Keratinocyte (primary cell): ENCODE results near the gene AOX1. TPM values are rescaled to one million over a fixed set of nuclear protein-coding genes. Genes with fewer than 3 reads are reported as not detected.
A peak's percentile ranks its signal among the peaks of the same experiment; 100 is the strongest.

Source experiments
- DNase-seq: peaks from one replicate; pipeline ENCODE4 v3.0.0-alpha.2; 2011; ENCODE audit warnings: low read depth, missing footprints, low spot score
- FAIRE-seq: peaks from 2 replicates; lab custom pipeline; 2011; peaks lifted over from hg19 to GRCh38; lab: Jason Lieb, UNC
- H2AFZ ChIP-seq: 2 replicates; pipeline ENCODE4 v1.6.0; 2012; ENCODE audit warnings: low read length, control low read depth, inconsistent platforms; ENCODE audit not compliant: control insufficient read depth
- H3K27ac ChIP-seq: 2 replicates; pipeline ENCODE4 v1.5.1; 2011; ENCODE audit warnings: low read length; ENCODE audit not compliant: control insufficient read depth, insufficient read depth
- H3K27me3 ChIP-seq: 3 replicates; pipeline ENCODE4 v1.6.0; 2011; ENCODE audit warnings: low read length; ENCODE audit not compliant: control insufficient read depth, insufficient read depth; ENCODE audit errors: extremely low read depth
- H3K36me3 ChIP-seq, 2 experiments: 2 replicates in 1 of 2; 3 replicates in 1 of 2; pipeline ENCODE4 v1.5.1; 2011; ENCODE audit warnings: low read length in 2 of 2, mild to moderate bottlenecking in 1 of 2; ENCODE audit not compliant: control insufficient read depth in 2 of 2, insufficient read depth in 2 of 2; ENCODE audit errors: extremely low read depth in 1 of 2
- H3K4me1 ChIP-seq: 3 replicates; pipeline ENCODE4 v1.5.1; 2011; ENCODE audit warnings: low read length; ENCODE audit not compliant: control insufficient read depth, insufficient read depth; ENCODE audit errors: extremely low read depth
- H3K4me2 ChIP-seq: 3 replicates; pipeline ENCODE4 v1.6.0; 2011; ENCODE audit warnings: low read depth, low read length; ENCODE audit not compliant: control insufficient read depth, insufficient read depth; ENCODE audit errors: extremely low read depth
- H3K4me3 ChIP-seq, 3 experiments: fragments of 200-600 bp in 1 of 3; sonication (generic) in 1 of 3; 2 replicates in 2 of 3; 3 replicates in 1 of 3; pipeline ENCODE4 v1.5.1; 2011 to 2016; ENCODE audit warnings: low read length in 3 of 3, mild to moderate bottlenecking in 3 of 3, control low read depth in 2 of 3, inconsistent platforms in 1 of 3, low read depth in 1 of 3, mixed read lengths in 1 of 3, mixed run types in 1 of 3, moderate library complexity in 1 of 3; ENCODE audit not compliant: control insufficient read depth in 2 of 3, insufficient read depth in 2 of 3; ENCODE audit errors: extremely low read depth in 1 of 3
- H3K79me2 ChIP-seq: 2 replicates; pipeline ENCODE4 v1.6.0; 2012; ENCODE audit warnings: low read length; ENCODE audit not compliant: control insufficient read depth, insufficient read depth
- H3K9ac ChIP-seq: 3 replicates; pipeline ENCODE4 v1.6.0; 2011; ENCODE audit warnings: low read length; ENCODE audit not compliant: control insufficient read depth, insufficient read depth; ENCODE audit errors: extremely low read depth
- H3K9me1 ChIP-seq: 3 replicates; pipeline ENCODE4 v1.6.0; 2011; ENCODE audit warnings: low read length; ENCODE audit not compliant: control insufficient read depth, insufficient read depth; ENCODE audit errors: extremely low read depth
- H3K9me3 ChIP-seq: 2 replicates; pipeline ENCODE4 v1.5.1; 2012; ENCODE audit warnings: low read depth, low read length; ENCODE audit not compliant: control insufficient read depth
- H4K20me1 ChIP-seq: 3 replicates; pipeline ENCODE4 v1.6.0; 2011; ENCODE audit warnings: low read length; ENCODE audit not compliant: control insufficient read depth, insufficient read depth; ENCODE audit errors: extremely low read depth
- EZH2 ChIP-seq: IDR thresholded peaks from one replicate; pipeline ENCODE4 v1.6.1; 2012; ENCODE audit warnings: inconsistent platforms, mild to moderate bottlenecking, low read length, moderate library complexity
- dilution Hi-C: fragments of 300-500 bp; cut with MboI; formaldehyde crosslinking; loops from one replicate; pipeline ENCODE4 v1.7.0; 2020; ENCODE audit warnings: low sequenced_read_pairs; ENCODE audit not compliant: extremely low pct_ligation_motif_present
- polyA plus RNA-seq, 5 experiments: library from polyadenylated mRNA; depleted of rRNA in 3 of 5; stranded (reverse) in 3 of 5; stranded (forward) in 1 of 5; unstranded in 1 of 5; fragments of >200 nt; gene quantifications; 1 replicate in 1 of 5; 2 replicates in 3 of 5; 3 replicates in 1 of 5; pipeline versions ENCODE4 v1.2.1 to v1.2.3, GENCODE V29; 2011 to 2012; ENCODE audit warnings: missing spikeins in 2 of 5, low read depth in 1 of 5, low replicate concordance in 1 of 5
- TF ChIP-seq, protein P1 (sequence below), 3 experiments: IDR thresholded peaks in 1 of 3; conservative IDR thresholded peaks in 1 of 3; optimal IDR thresholded peaks in 1 of 3; 2 replicates in 2 of 3; 3 replicates in 1 of 3; pipeline versions ENCODE3 to v1.5.1; 2011; ENCODE audit warnings: low read length in 3 of 3, mild to moderate bottlenecking in 3 of 3, moderate library complexity in 2 of 3, control low read depth in 1 of 3, inconsistent platforms in 1 of 3; ENCODE audit not compliant: insufficient read depth in 2 of 3; ENCODE audit errors: extremely low read depth in 1 of 3

AOX1 gene
- polyA plus RNA-seq, 1 donor (not counting 4 experiments of a cell fraction or from before 2014, with no cell fraction given): 12.2 TPM

DNA sequence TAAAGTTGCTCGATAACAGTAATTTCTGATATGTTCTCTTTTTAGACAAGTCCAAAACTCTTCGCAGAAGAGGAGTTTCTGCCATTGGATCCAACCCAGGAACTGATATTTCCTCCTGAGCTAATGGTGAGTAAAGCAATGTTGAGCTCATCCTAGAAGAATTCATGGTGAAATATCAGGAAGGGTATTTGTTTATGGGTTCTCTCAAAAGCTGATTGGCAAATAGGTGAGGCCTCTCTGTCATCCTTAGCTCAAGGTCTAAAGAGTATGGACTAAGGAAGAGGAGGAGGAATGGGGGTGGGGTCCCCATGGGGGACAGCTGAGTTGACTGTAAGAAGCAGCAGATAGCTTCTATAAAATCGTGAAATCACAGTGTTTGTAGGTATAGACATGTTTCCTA is 18.2 kb downstream of the AOX1 start:
- H3K27ac ChIP-seq: peak overlapping the region; percentile 72
- H3K9ac ChIP-seq: peak overlapping the region; percentile 29
- H4K20me1 ChIP-seq: no peaks in the 10 kb centered on the region
- peak overlapping the region; percentile 75 for H2AFZ ChIP-seq
- H3K36me3 ChIP-seq: no peaks in the 10 kb centered on the region
- peak overlapping the region in 2 of 3 experiments; percentile 30 to 35 for H3K4me3 ChIP-seq
- no peaks in the 10 kb centered on the region for H3K79me2 ChIP-seq
- no peak for TF ChIP-seq EZH2
- TF ChIP-seq, protein P1, sequence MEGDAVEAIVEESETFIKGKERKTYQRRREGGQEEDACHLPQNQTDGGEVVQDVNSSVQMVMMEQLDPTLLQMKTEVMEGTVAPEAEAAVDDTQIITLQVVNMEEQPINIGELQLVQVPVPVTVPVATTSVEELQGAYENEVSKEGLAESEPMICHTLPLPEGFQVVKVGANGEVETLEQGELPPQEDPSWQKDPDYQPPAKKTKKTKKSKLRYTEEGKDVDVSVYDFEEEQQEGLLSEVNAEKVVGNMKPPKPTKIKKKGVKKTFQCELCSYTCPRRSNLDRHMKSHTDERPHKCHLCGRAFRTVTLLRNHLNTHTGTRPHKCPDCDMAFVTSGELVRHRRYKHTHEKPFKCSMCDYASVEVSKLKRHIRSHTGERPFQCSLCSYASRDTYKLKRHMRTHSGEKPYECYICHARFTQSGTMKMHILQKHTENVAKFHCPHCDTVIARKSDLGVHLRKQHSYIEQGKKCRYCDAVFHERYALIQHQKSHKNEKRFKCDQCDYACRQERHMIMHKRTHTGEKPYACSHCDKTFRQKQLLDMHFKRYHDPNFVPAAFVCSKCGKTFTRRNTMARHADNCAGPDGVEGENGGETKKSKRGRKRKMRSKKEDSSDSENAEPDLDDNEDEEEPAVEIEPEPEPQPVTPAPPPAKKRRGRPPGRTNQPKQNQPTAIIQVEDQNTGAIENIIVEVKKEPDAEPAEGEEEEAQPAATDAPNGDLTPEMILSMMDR (optimal IDR thresholded peaks at IDR 0.05 in 1 of 3, IDR thresholded peaks at IDR 0.05 in 1 of 3, conservative IDR thresholded peaks at IDR 0.05 in 1 of 3; ENCODE audit: extremely low read depth in 1 of 3, insufficient read depth in 2 of 3, low read length in 3 of 3): no peak
- FAIRE-seq (peak; percentile 96), DNase-seq (peak; percentile 42)
- no peaks in the 10 kb centered on the region for H3K27me3 ChIP-seq
- no peaks in the 10 kb centered on the region for H3K9me1 ChIP-seq
- dilution Hi-C loops: no loop called here
- peak overlapping the region; percentile 77 for H3K4me2 ChIP-seq
- no peaks in the 10 kb centered on the region for H3K9me3 ChIP-seq
- H3K4me1 ChIP-seq: peaks cover 31% of the 10 kb centered on the region

DNA sequence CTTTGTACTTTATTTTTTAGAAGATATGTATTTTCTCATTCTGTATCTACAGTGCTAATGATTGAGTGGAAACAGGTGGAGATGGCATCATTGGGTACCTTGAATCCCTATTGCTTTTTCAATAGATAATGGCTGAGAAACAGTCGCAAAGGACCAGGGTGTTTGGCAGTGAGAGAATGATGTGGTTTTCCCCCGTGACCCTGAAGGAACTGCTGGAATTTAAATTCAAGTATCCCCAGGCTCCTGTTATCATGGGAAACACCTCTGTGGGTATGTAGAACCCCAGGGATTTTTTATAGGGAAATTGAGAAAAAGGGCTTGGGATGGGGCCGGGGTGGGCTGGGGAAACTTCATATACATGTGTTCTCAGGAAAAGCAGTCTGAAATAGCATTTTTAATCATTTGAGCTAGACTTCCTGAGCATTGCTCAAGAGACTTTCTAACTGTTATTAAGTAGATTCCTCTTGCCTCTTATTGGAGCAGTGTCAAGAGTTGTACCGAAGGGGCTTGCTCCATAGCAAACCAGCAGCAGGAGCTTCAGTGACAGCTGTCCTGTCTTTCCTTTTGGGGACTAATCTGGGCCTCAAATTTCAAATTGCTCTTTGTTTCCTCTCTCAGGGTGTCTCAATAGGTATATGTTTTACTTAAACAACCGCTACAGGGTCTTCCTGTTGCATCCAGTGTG is 18.9 kb downstream of the AOX1 start:
- peaks cover 39% of the 10 kb centered on the region for H3K4me1 ChIP-seq
- FAIRE-seq: no peak

More for the DNA sequence above, 18.9 kb downstream of the AOX1 start:
- Histone ChIP-seq H3K9me3 (no peaks in the 10 kb centered on the region), H2AFZ (peak overlapping the region; percentile 43), H4K20me1 (no peaks in the 10 kb centered on the region), H3K4me2 (peak overlapping the region; percentile 77), H3K27ac (peak overlapping the region; percentile 72), H3K79me2 (no peaks in the 10 kb centered on the region), H3K9me1 (no peaks in the 10 kb centered on the region), H3K27me3 (no peaks in the 10 kb centered on the region), H3K4me3 (no peak overlapping the region), H3K36me3 (no peaks in the 10 kb centered on the region), H3K9ac (no peak overlapping the region)
- dilution Hi-C loops: no loop called here
- TF ChIP-seq EZH2: no peak
- TF ChIP-seq, protein P1 (optimal IDR thresholded peaks at IDR 0.05 in 1 of 3, IDR thresholded peaks at IDR 0.05 in 1 of 3, conservative IDR thresholded peaks at IDR 0.05 in 1 of 3; ENCODE audit: extremely low read depth in 1 of 3, insufficient read depth in 2 of 3, low read length in 3 of 3): no peak
- DNase-seq: no peak
